ENCODE measurements around the gene EVX2. TPM values are rescaled to one million over a fixed set of nuclear protein-coding genes. Genes with fewer than 3 reads are reported as not detected.

The EVX2 gene
- total and polyA plus RNA-seq, 4 donors = not detected

GRCh38 chr2:176131848-176132158, 48.0 kb upstream of the EVX2 start:
- peaks cover 7 to 63% (median 25%) of the 10 kb centered on the region in 4 donors for H3K27me3 ChIP-seq (ENCODE audit: control insufficient read depth in 4 of 4, insufficient read depth in 4 of 4, low read length in 3 of 4)
- 26% methylated on average over 4 of the region's 4 CpGs for WGBS
- no peak for TF ChIP-seq REST (IDR thresholded peaks at IDR 0.05)
- TF ChIP-seq, protein P1, sequence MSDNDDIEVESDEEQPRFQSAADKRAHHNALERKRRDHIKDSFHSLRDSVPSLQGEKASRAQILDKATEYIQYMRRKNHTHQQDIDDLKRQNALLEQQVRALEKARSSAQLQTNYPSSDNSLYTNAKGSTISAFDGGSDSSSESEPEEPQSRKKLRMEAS (IDR thresholded peaks at IDR 0.05) = no peak
- TF ChIP-seq SP1 (IDR thresholded peaks at IDR 0.05) = no peak
- TF ChIP-seq, protein P2, sequence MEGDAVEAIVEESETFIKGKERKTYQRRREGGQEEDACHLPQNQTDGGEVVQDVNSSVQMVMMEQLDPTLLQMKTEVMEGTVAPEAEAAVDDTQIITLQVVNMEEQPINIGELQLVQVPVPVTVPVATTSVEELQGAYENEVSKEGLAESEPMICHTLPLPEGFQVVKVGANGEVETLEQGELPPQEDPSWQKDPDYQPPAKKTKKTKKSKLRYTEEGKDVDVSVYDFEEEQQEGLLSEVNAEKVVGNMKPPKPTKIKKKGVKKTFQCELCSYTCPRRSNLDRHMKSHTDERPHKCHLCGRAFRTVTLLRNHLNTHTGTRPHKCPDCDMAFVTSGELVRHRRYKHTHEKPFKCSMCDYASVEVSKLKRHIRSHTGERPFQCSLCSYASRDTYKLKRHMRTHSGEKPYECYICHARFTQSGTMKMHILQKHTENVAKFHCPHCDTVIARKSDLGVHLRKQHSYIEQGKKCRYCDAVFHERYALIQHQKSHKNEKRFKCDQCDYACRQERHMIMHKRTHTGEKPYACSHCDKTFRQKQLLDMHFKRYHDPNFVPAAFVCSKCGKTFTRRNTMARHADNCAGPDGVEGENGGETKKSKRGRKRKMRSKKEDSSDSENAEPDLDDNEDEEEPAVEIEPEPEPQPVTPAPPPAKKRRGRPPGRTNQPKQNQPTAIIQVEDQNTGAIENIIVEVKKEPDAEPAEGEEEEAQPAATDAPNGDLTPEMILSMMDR (IDR thresholded peaks at IDR 0.05; ENCODE audit: low read depth, low read length, missing input control) = no peak
- TF ChIP-seq TAF1 (conservative IDR thresholded peaks at IDR 0.05) = no peak
- no peak for TF ChIP-seq YY1 (IDR thresholded peaks at IDR 0.05)
- TF ChIP-seq GABPA (IDR thresholded peaks at IDR 0.05 in 1 of 2, conservative IDR thresholded peaks at IDR 0.05 in 1 of 2) = no peak
- no peak for TF ChIP-seq RAD21 (IDR thresholded peaks at IDR 0.05)
- no peak overlapping the region for H3K4me3 ChIP-seq (ENCODE audit: low read depth in 1 of 3, low read length in 3 of 3)
- H3K4me1 ChIP-seq (ENCODE audit: control insufficient read depth in 4 of 4, insufficient read depth in 4 of 4, low read length in 3 of 4) = peaks cover 4 to 22% (median 11%) of the 10 kb centered on the region in 4 donors
- DNase-seq (ENCODE audit: low spot score) = no peak
- no peak overlapping the region for H3K27ac ChIP-seq (ENCODE audit: low read depth in 1 of 2, low read length in 2 of 2)
- peaks cover 0 to 11% (median 0%) of the 10 kb centered on the region in 4 donors for H3K9me3 ChIP-seq (ENCODE audit: control insufficient read depth in 4 of 4, low read length in 3 of 4)
- H3K36me3 ChIP-seq (ENCODE audit: control insufficient read depth in 4 of 4, insufficient read depth in 3 of 4, low read depth in 1 of 4, low read length in 3 of 4) = no peaks in the 10 kb centered on the region
- no peak overlapping the region for H3K9ac ChIP-seq (ENCODE audit: low read depth in 1 of 2, low read length in 2 of 2)

DNA sequence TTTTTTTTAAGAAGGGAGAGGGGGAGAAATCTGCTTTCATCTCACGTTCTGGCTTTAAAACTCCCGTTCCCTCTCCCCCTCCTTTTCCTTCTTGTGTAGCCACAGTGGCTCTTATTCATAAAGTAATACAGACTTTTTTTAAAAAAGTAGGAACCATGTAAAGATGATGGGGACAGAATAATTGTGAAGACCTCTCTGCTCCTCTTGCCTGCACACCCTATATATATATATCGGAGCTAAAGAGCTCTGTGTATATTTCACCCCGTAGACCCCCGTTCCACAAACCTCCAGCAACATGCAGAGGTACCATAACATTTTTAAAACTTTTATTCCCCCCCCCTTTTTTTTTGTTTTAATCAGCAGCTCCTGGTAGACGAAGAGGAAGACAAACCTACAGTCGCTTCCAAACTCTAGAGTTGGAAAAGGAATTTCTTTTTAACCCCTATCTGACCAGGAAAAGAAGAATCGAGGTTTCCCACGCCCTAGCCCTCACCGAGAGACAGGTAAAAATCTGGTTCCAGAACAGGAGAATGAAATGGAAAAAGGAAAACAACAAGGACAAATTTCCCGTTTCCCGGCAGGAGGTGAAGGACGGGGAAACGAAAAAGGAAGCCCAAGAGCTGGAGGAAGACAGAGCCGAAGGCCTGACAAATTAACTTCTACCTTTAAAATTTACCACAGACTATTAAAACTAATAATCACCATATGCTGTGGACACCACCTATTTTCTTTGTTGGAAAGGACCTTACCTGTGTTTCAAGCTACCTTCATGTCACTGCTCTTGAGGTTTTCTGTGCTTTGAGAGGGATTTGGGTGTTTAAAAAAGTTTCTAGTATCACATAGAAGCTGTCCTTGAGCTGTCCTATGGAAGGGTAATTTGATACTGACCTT, 47.4 kb upstream of the EVX2 start:
- Histone ChIP-seq H3K9me3 (ENCODE audit: control insufficient read depth in 4 of 4, low read length in 3 of 4) (peaks cover 0 to 11% (median 0%) of the 10 kb centered on the region in 4 donors), H3K27ac (ENCODE audit: low read depth in 1 of 2, low read length in 2 of 2) (no peak overlapping the region), H3K9ac (ENCODE audit: low read depth in 1 of 2, low read length in 2 of 2) (no peak overlapping the region), H3K27me3 (ENCODE audit: control insufficient read depth in 4 of 4, insufficient read depth in 4 of 4, low read length in 3 of 4) (peaks cover 6 to 67% (median 26%) of the 10 kb centered on the region in 4 donors), H3K36me3 (ENCODE audit: control insufficient read depth in 4 of 4, insufficient read depth in 3 of 4, low read depth in 1 of 4, low read length in 3 of 4) (no peaks in the 10 kb centered on the region), H3K4me1 (ENCODE audit: control insufficient read depth in 4 of 4, insufficient read depth in 4 of 4, low read length in 3 of 4) (peaks cover 3 to 16% (median 6%) of the 10 kb centered on the region in 4 donors), H3K4me3 (ENCODE audit: low read depth in 1 of 3, low read length in 3 of 3) (no peak overlapping the region)
- TF ChIP-seq GABPA (IDR thresholded peaks at IDR 0.05 in 1 of 2, conservative IDR thresholded peaks at IDR 0.05 in 1 of 2) (no peak), TAF1 (conservative IDR thresholded peaks at IDR 0.05) (no peak), FOXA2 (IDR thresholded peaks at IDR 0.05) (no peak)
- WGBS = 17% methylated on average over 15 of the region's 15 CpGs
- DNase-seq (ENCODE audit: low spot score) = no peak

Measured in liver (tissue), 9 donors.